Liver (tissue), 9 donors: ENCODE data around the gene SMCO4. TPM values are rescaled to one million over a fixed set of nuclear protein-coding genes. Genes with fewer than 3 reads are reported as not detected.

ENCODE experiments used
- DNase-seq: peaks from one replicate; pipeline ENCODE4 v3.0.0-alpha.2; 2017; ENCODE audit warnings: low spot score
- H3K27ac ChIP-seq, 2 donors: one replicate each; pipeline ENCODE4 v1.7.0; 2013; ENCODE audit warnings: inconsistent platforms in 2 of 2, low read length in 2 of 2, control low read depth in 1 of 2, low read depth in 1 of 2, mild to moderate bottlenecking in 1 of 2
- H3K27me3 ChIP-seq, 4 donors: one replicate each; pipeline versions ENCODE4 v1.6.1 to v1.7.0; 2013; ENCODE audit warnings: low read length in 3 of 4, inconsistent platforms in 1 of 4, mild to moderate bottlenecking in 1 of 4, moderate library complexity in 1 of 4; ENCODE audit not compliant: control insufficient read depth in 4 of 4, insufficient read depth in 4 of 4
- H3K36me3 ChIP-seq, 4 donors: one replicate each; pipeline versions ENCODE4 v1.6.1 to v1.7.0; 2013; ENCODE audit warnings: low read length in 3 of 4, mild to moderate bottlenecking in 3 of 4, low read depth in 1 of 4, moderate library complexity in 1 of 4; ENCODE audit not compliant: control insufficient read depth in 4 of 4, insufficient read depth in 3 of 4
- H3K4me1 ChIP-seq, 4 donors: one replicate each; pipeline versions ENCODE4 v1.6.1 to v1.7.0; 2013; ENCODE audit warnings: low read length in 3 of 4, mild to moderate bottlenecking in 3 of 4, moderate library complexity in 1 of 4; ENCODE audit not compliant: control insufficient read depth in 4 of 4, insufficient read depth in 4 of 4
- H3K4me3 ChIP-seq, 3 donors: one replicate each; pipeline versions ENCODE4 v1.6.1 to v1.7.0; 2013; ENCODE audit warnings: low read length in 3 of 3, control low read depth in 1 of 3, low read depth in 1 of 3, mild to moderate bottlenecking in 1 of 3
- H3K9ac ChIP-seq, 2 donors: one replicate each; pipeline ENCODE4 v1.7.0; 2013; ENCODE audit warnings: low read length in 2 of 2, mild to moderate bottlenecking in 2 of 2, moderate library complexity in 2 of 2, control low read depth in 1 of 2, low read depth in 1 of 2
- H3K9me3 ChIP-seq, 4 donors: one replicate each; pipeline versions ENCODE4 v1.6.1 to v1.7.0; 2013; ENCODE audit warnings: low read length in 3 of 4; ENCODE audit not compliant: control insufficient read depth in 4 of 4
- EGR1 ChIP-seq, 2 donors: IDR thresholded peaks; 2 replicates each; pipeline ENCODE4 v1.6.1; 2016 to 2018; ENCODE audit warnings: antibody characterized with exemption in 2 of 2, low read depth in 2 of 2
- FOXA1 ChIP-seq: IDR thresholded peaks from 2 replicates; pipeline ENCODE4 v1.6.1; 2016; ENCODE audit warnings: antibody characterized with exemption
- FOXA2 ChIP-seq: IDR thresholded peaks from 2 replicates; pipeline ENCODE4 v1.6.1; 2016; ENCODE audit warnings: antibody characterized with exemption
- GABPA ChIP-seq, 2 donors: IDR thresholded peaks in 1 of 2; conservative IDR thresholded peaks in 1 of 2; 2 replicates each; pipeline ENCODE4 v1.6.1; 2016; ENCODE audit warnings: antibody characterized with exemption in 2 of 2, mild to moderate bottlenecking in 1 of 2, moderate library complexity in 1 of 2
- HNF4A ChIP-seq, 2 donors: conservative IDR thresholded peaks; 2 replicates each; pipeline ENCODE4 v1.6.1; 2016; ENCODE audit warnings: antibody characterized with exemption in 2 of 2, mild to moderate bottlenecking in 2 of 2
- HNF4G ChIP-seq: IDR thresholded peaks from 2 replicates; pipeline ENCODE4 v1.6.1; 2016; ENCODE audit warnings: antibody characterized with exemption
- JUND ChIP-seq, 2 donors: IDR thresholded peaks; 2 replicates each; pipeline ENCODE4 v1.6.1; 2016; ENCODE audit warnings: antibody characterized with exemption in 2 of 2
- NR2F2 ChIP-seq: IDR thresholded peaks from 2 replicates; pipeline ENCODE4 v1.6.1; 2016; ENCODE audit warnings: antibody characterized with exemption
- RAD21 ChIP-seq, 2 donors: IDR thresholded peaks; 2 replicates each; pipeline ENCODE4 v1.6.1; 2016; ENCODE audit warnings: antibody characterized with exemption in 2 of 2, mild to moderate bottlenecking in 2 of 2
- RXRA ChIP-seq, 2 donors: IDR thresholded peaks; 2 replicates each; pipeline ENCODE4 v1.6.1; 2017 to 2018; ENCODE audit warnings: antibody characterized with exemption in 2 of 2, mild to moderate bottlenecking in 1 of 2
- SP1 ChIP-seq: IDR thresholded peaks from 2 replicates; pipeline ENCODE4 v1.6.1; 2018; ENCODE audit warnings: antibody characterized with exemption, mild to moderate bottlenecking
- TAF1 ChIP-seq: conservative IDR thresholded peaks from 2 replicates; pipeline ENCODE4 v1.6.1; 2016; ENCODE audit warnings: antibody characterized with exemption, mild to moderate bottlenecking
- YY1 ChIP-seq: IDR thresholded peaks from 2 replicates; pipeline ENCODE4 v1.6.1; 2016; ENCODE audit warnings: antibody characterized with exemption, mild to moderate bottlenecking
- WGBS: extraction: QIAGEN DNeasy Blood & Tissue Kit; methylation state at CpG from one replicate; pipeline ENCODE4 v1.1.7; 2013; 5-methylcytosine and 5-hydroxymethylcytosine counted together
- polyA plus RNA-seq, 2 donors: library from polyadenylated mRNA; stranded (reverse) in 1 of 2; unstranded in 1 of 2; fragments of 200-250 nt in 1 of 2; fragments of >200 nt in 1 of 2; fragmentation: Nextera tagmentation in 1 of 2; extraction: Ambion mirVana in 1 of 2; gene quantifications; one replicate each; pipeline versions ENCODE4 v1.2.1 to v1.2.3, GENCODE V29; 2013 to 2015
- total RNA-seq, 2 donors: library from RNA; depleted of rRNA; stranded (reverse); fragments of >200 nt; gene quantifications; one replicate each; pipeline ENCODE4 v1.2.3, GENCODE V29; 2014
- TF ChIP-seq, protein P1 (sequence below): IDR thresholded peaks from 2 replicates; pipeline ENCODE4 v1.6.1; 2016; ENCODE audit warnings: antibody characterized with exemption
- TF ChIP-seq, protein P2 (sequence below): fragments of 150-350 bp; IDR thresholded peaks from 2 replicates; pipeline ENCODE4 v1.5.1; 2017; ENCODE audit warnings: improper control_type of control experiment, low read depth, low read length; ENCODE audit not compliant: missing input control
- TF ChIP-seq, protein P3 (sequence below): IDR thresholded peaks from 2 replicates; pipeline ENCODE4 v1.6.1; 2016; ENCODE audit warnings: antibody characterized with exemption
- TF ChIP-seq, protein P4 (sequence below): IDR thresholded peaks from 2 replicates; pipeline ENCODE4 v1.6.1; 2016; ENCODE audit warnings: antibody characterized with exemption, mild to moderate bottlenecking
- TF ChIP-seq, protein P5 (sequence below): IDR thresholded peaks from 2 replicates; pipeline ENCODE4 v1.6.1; 2016; ENCODE audit warnings: antibody characterized with exemption
- donor health status: healthy.
- donor health status: healthy.
- donor health status: healthy.
- donor health status: healthy.
- donor health status: healthy.

The SMCO4 gene
- total and polyA plus RNA-seq, 4 donors, result 21.2 to 98.8 (median 47.9) TPM

DNA sequence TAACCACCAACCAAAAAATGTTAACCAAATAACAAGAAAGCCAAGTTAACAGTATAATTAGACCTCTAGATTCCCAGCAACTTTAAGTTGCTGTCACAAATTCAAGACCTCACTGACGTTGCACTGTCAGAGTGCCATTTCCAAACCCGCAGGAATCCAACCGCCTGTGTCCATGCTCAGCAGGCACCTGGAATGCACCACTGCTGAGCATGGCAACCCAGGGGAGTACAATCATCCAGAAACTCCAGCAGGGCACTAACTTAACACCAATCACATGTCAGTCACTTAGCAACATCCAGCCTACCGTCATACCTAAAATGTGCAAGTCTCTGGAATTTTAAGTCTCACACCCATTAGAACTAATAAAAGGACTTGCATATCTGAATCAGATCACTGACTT, 48.8 kb downstream of the SMCO4 start:
- TF ChIP-seq, protein P1, sequence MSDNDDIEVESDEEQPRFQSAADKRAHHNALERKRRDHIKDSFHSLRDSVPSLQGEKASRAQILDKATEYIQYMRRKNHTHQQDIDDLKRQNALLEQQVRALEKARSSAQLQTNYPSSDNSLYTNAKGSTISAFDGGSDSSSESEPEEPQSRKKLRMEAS, result no peak
- TF ChIP-seq GABPA (IDR thresholded peaks at IDR 0.05 in 1 of 2, conservative IDR thresholded peaks at IDR 0.05 in 1 of 2) (no peak), EGR1 (IDR thresholded peaks at IDR 0.05; ENCODE audit: low read depth in 2 of 2) (no peak), SP1 (no peak), RXRA (IDR thresholded peaks at IDR 0.05) (no peak), YY1 (no peak), NR2F2 (no peak), FOXA2 (no peak), HNF4A (conservative IDR thresholded peaks at IDR 0.05) (no peak), HNF4G (no peak), FOXA1 (no peak), JUND (IDR thresholded peaks at IDR 0.05) (no peak), TAF1 (no peak), RAD21 (IDR thresholded peaks at IDR 0.05) (no peak)
- TF ChIP-seq, protein P2, sequence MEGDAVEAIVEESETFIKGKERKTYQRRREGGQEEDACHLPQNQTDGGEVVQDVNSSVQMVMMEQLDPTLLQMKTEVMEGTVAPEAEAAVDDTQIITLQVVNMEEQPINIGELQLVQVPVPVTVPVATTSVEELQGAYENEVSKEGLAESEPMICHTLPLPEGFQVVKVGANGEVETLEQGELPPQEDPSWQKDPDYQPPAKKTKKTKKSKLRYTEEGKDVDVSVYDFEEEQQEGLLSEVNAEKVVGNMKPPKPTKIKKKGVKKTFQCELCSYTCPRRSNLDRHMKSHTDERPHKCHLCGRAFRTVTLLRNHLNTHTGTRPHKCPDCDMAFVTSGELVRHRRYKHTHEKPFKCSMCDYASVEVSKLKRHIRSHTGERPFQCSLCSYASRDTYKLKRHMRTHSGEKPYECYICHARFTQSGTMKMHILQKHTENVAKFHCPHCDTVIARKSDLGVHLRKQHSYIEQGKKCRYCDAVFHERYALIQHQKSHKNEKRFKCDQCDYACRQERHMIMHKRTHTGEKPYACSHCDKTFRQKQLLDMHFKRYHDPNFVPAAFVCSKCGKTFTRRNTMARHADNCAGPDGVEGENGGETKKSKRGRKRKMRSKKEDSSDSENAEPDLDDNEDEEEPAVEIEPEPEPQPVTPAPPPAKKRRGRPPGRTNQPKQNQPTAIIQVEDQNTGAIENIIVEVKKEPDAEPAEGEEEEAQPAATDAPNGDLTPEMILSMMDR, result no peak
- TF ChIP-seq, protein P3, sequence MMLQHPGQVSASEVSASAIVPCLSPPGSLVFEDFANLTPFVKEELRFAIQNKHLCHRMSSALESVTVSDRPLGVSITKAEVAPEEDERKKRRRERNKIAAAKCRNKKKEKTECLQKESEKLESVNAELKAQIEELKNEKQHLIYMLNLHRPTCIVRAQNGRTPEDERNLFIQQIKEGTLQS, result no peak
- TF ChIP-seq, protein P4, sequence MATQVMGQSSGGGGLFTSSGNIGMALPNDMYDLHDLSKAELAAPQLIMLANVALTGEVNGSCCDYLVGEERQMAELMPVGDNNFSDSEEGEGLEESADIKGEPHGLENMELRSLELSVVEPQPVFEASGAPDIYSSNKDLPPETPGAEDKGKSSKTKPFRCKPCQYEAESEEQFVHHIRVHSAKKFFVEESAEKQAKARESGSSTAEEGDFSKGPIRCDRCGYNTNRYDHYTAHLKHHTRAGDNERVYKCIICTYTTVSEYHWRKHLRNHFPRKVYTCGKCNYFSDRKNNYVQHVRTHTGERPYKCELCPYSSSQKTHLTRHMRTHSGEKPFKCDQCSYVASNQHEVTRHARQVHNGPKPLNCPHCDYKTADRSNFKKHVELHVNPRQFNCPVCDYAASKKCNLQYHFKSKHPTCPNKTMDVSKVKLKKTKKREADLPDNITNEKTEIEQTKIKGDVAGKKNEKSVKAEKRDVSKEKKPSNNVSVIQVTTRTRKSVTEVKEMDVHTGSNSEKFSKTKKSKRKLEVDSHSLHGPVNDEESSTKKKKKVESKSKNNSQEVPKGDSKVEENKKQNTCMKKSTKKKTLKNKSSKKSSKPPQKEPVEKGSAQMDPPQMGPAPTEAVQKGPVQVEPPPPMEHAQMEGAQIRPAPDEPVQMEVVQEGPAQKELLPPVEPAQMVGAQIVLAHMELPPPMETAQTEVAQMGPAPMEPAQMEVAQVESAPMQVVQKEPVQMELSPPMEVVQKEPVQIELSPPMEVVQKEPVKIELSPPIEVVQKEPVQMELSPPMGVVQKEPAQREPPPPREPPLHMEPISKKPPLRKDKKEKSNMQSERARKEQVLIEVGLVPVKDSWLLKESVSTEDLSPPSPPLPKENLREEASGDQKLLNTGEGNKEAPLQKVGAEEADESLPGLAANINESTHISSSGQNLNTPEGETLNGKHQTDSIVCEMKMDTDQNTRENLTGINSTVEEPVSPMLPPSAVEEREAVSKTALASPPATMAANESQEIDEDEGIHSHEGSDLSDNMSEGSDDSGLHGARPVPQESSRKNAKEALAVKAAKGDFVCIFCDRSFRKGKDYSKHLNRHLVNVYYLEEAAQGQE, result no peak
- TF ChIP-seq, protein P5, sequence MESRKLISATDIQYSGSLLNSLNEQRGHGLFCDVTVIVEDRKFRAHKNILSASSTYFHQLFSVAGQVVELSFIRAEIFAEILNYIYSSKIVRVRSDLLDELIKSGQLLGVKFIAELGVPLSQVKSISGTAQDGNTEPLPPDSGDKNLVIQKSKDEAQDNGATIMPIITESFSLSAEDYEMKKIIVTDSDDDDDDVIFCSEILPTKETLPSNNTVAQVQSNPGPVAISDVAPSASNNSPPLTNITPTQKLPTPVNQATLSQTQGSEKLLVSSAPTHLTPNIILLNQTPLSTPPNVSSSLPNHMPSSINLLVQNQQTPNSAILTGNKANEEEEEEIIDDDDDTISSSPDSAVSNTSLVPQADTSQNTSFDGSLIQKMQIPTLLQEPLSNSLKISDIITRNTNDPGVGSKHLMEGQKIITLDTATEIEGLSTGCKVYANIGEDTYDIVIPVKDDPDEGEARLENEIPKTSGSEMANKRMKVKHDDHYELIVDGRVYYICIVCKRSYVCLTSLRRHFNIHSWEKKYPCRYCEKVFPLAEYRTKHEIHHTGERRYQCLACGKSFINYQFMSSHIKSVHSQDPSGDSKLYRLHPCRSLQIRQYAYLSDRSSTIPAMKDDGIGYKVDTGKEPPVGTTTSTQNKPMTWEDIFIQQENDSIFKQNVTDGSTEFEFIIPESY, result no peak
- Histone ChIP-seq H3K9ac (no peak overlapping the region), H3K9me3 (no peaks in the 10 kb centered on the region), H3K4me3 (no peak overlapping the region), H3K27ac (peak overlapping the region in 1 of 2 donors; percentile 69), H3K4me1 (peaks cover 22 to 66% (median 58%) of the 10 kb centered on the region in 4 donors), H3K27me3 (no peaks in the 10 kb centered on the region), H3K36me3 (no peaks in the 10 kb centered on the region)
- DNase-seq, result no peak
- WGBS, result 82% methylated on average over 4 of the region's 4 CpGs
